ENCODE measurements around the gene DTNBP1.

The DTNBP1 gene

GRCh38 chr6:15528870-15529269 is 134.0 kb downstream of the DTNBP1 start:
- CTCF ChIA-PET = no interaction called here

More at GRCh38 chr6:15528870-15529269, 134.0 kb downstream of the DTNBP1 start:
- TF ChIP-seq KLF8 (tag by site-specific recombination; IDR thresholded peaks at IDR 0.05) = no peak
- no peak for TF ChIP-seq ZNF248 (tag by site-specific recombination; IDR thresholded peaks at IDR 0.05)
- TF ChIP-seq ZBTB7A (tag by site-specific recombination; IDR thresholded peaks at IDR 0.05; ENCODE audit: low read depth) = no peak
- TF ChIP-seq BCL11B (tag by site-specific recombination; IDR thresholded peaks at IDR 0.05; ENCODE audit: low read depth) = no peak
- no peak for TF ChIP-seq ZSCAN18 (tag by site-specific recombination; IDR thresholded peaks at IDR 0.05)
- no peak for TF ChIP-seq ZNF133 (tag by site-specific recombination; IDR thresholded peaks at IDR 0.05)
- TF ChIP-seq ZNF555 (tag by site-specific recombination; conservative IDR thresholded peaks at IDR 0.05) = no peak
- no peak for TF ChIP-seq ZNF76 (tag by site-specific recombination; IDR thresholded peaks at IDR 0.05; ENCODE audit: borderline replicate concordance, low read depth)
- no peak for TF ChIP-seq ZNF48 (tag by site-specific recombination; IDR thresholded peaks at IDR 0.05)
- TF ChIP-seq ZNF629 (tag by site-specific recombination; IDR thresholded peaks at IDR 0.05) = no peak
- TF ChIP-seq EGR2 (tag by site-specific recombination; IDR thresholded peaks at IDR 0.05; ENCODE audit: low read depth) = no peak
- no peak for TF ChIP-seq ZNF670 (tag by site-specific recombination; IDR thresholded peaks at IDR 0.05; ENCODE audit: low read depth)
- TF ChIP-seq ZNF26 (tag by site-specific recombination; IDR thresholded peaks at IDR 0.05) = no peak
- TF ChIP-seq ZNF792 (tag by site-specific recombination; IDR thresholded peaks at IDR 0.05) = no peak
- no peak for TF ChIP-seq GLIS2 (tag by site-specific recombination; IDR thresholded peaks at IDR 0.05)
- TF ChIP-seq KLF7 (tag by site-specific recombination; IDR thresholded peaks at IDR 0.05; ENCODE audit: borderline replicate concordance) = no peak
- TF ChIP-seq ATF2 (tag by site-specific recombination; IDR thresholded peaks at IDR 0.05; ENCODE audit: low read depth) = no peak
- TF ChIP-seq ZNF280D (tag by site-specific recombination; IDR thresholded peaks at IDR 0.05) = no peak
- no peak overlapping the region for H3K4me3 ChIP-seq (ENCODE audit: low read depth, low read length)
- peaks cover 4 to 42% of the 10 kb centered on the region in 2 experiments; a peak in 1 of 3 replicates for H3K36me3 ChIP-seq (ENCODE audit: control insufficient read depth in 2 of 2, insufficient read depth in 1 of 2, low read length in 2 of 2)
- POLR2A ChIA-PET = no interaction called here
- H3K9me3 ChIP-seq (ENCODE audit: control insufficient read depth, insufficient read depth, low read depth, low read length) = no peaks in the 10 kb centered on the region
- no peaks in the 10 kb centered on the region for H3K4me1 ChIP-seq (ENCODE audit: control insufficient read depth, insufficient read depth, low read length)
- no peak overlapping the region for H3K27ac ChIP-seq (ENCODE audit: extremely low read depth, low read depth, low read length)

Data from HEK293 (cell line).